Fibroblast of skin of left biceps (primary cell): Measurements from ENCODE around the gene BACE1.
"Not testable (repeated sequence)": the region's sequence is repeated elsewhere in the genome, so short reads cannot be mapped to it uniquely, and the experiment has no call there.

Experiments
- DNase-seq, 2 experiments: peaks; one replicate each; pipeline ENCODE4 v3.0.0-alpha.2; 2013; ENCODE audit warnings: low read depth in 2 of 2

BACE1 gene

GRCh38 chr11:117316197-117316961 lies at the start of gene BACE1:
BACE1 (minus strand) TSS chr11:117316256; CDS start chr11:117315795, 461 bp downstream.
- peak; percentile 52 to 59 for DNase-seq

GRCh38 chr11:117361432-117361831 lies 45.4 kb upstream of the BACE1 start:
- DNase-seq: no peak

GRCh38 chr11:117356126-117356890 lies 40.3 kb upstream of the BACE1 start:
- DNase-seq: no peak

GRCh38 chr11:117354550-117354949 lies 38.5 kb upstream of the BACE1 start:
- DNase-seq: no peak

- DNase-seq: no peak
These were observed 29.0 kb upstream of the BACE1 start for GRCh38 chr11:117345039-117345438.

- DNase-seq: no peak
These were observed 21.0 kb upstream of the BACE1 start for GRCh38 chr11:117337076-117337475.

- DNase-seq: no peak
These were observed 19.3 kb upstream of the BACE1 start for GRCh38 chr11:117335399-117335798.

GRCh38 chr11:117334896-117335295 lies 18.8 kb upstream of the BACE1 start:
- no peak for DNase-seq

- peak; percentile 10 to 20 for DNase-seq
These were observed 17.9 kb upstream of the BACE1 start for GRCh38 chr11:117333917-117334316.

- no peak for DNase-seq
These were observed 16.8 kb upstream of the BACE1 start for GRCh38 chr11:117332843-117333242.

GRCh38 chr11:117328375-117329010 lies 12.4 kb upstream of the BACE1 start:
- DNase-seq: peak in 1 of 2 experiments; percentile 5

- peak; percentile 89 for DNase-seq
These were observed 11.7 kb upstream of the BACE1 start, which contains the start of gene CEP164 for GRCh38 chr11:117327567-117328374. CEP164 (plus strand) TSS chr11:117327854; CDS start chr11:117338587, 10,733 bp downstream.

- DNase-seq: not testable (repeated sequence)
These were observed 11.2 kb upstream of the BACE1 start for GRCh38 chr11:117327255-117327566.

- DNase-seq: peak; percentile 53 to 55
These were observed 3.3 kb upstream of the BACE1 start for GRCh38 chr11:117319214-117319840.

- no peak for DNase-seq
These were observed 2.7 kb upstream of the BACE1 start for GRCh38 chr11:117318738-117319137.

- DNase-seq: no peak
These were observed 515 bp downstream of the BACE1 start for GRCh38 chr11:117315285-117316196.

GRCh38 chr11:117314840-117315239 lies 1.2 kb downstream of the BACE1 start:
- no peak for DNase-seq

GRCh38 chr11:117313828-117314768 lies 2.0 kb downstream of the BACE1 start:
- DNase-seq: no peak

GRCh38 chr11:117313091-117313490 lies 3.0 kb downstream of the BACE1 start:
- no peak for DNase-seq
